HL-60 (cell line): ENCODE data around the gene DENND5A.

Source experiments
- DNase-seq, 2 experiments: peaks; one replicate each; pipeline ENCODE4 v3.0.0-alpha.2; 2010 to 2020; ENCODE audit warnings: low read depth in 1 of 2, low spot score in 1 of 2
- H3K27ac ChIP-seq: fragments of 250-450 bp; sonication (Bioruptor Pico); replicated peaks from 2 replicates; pipeline ENCODE4 v1.5.1; 2020; ENCODE audit warnings: mild to moderate bottlenecking, moderate library complexity
- H3K27me3 ChIP-seq: fragments of 250-450 bp; sonication (Bioruptor Pico); 2 replicates; pipeline ENCODE4 v1.5.1; 2021; ENCODE audit warnings: mild to moderate bottlenecking, moderate library complexity; ENCODE audit not compliant: insufficient read depth, poor library complexity, severe bottlenecking
- H3K4me3 ChIP-seq: replicated peaks from 2 replicates; pipeline ENCODE4 v1.5.1; 2011; ENCODE audit warnings: mild to moderate bottlenecking, control low read depth, low read length; ENCODE audit not compliant: insufficient read depth
- GABPA ChIP-seq: IDR thresholded peaks from 2 replicates; pipeline ENCODE4 v1.6.1; 2012; ENCODE audit warnings: low read depth
- POLR2AphosphoS5 ChIP-seq: IDR thresholded peaks from 2 replicates; pipeline ENCODE4 v1.6.1; 2012; ENCODE audit warnings: low read depth
- SPI1 ChIP-seq: IDR thresholded peaks from 2 replicates; pipeline ENCODE4 v1.6.1; 2012; ENCODE audit warnings: low read depth, mild to moderate bottlenecking, borderline replicate concordance
- TF ChIP-seq, protein P1 (sequence below): IDR thresholded peaks from one replicate; pipeline ENCODE4 v1.5.1; 2011; ENCODE audit warnings: low read length, control low read depth, inconsistent platforms; ENCODE audit not compliant: insufficient read depth
- TF ChIP-seq, protein P2 (sequence below): IDR thresholded peaks from 2 replicates; pipeline ENCODE4 v1.6.1; 2012; ENCODE audit warnings: low read depth; ENCODE audit not compliant: insufficient replicate concordance

Gene DENND5A

DNA sequence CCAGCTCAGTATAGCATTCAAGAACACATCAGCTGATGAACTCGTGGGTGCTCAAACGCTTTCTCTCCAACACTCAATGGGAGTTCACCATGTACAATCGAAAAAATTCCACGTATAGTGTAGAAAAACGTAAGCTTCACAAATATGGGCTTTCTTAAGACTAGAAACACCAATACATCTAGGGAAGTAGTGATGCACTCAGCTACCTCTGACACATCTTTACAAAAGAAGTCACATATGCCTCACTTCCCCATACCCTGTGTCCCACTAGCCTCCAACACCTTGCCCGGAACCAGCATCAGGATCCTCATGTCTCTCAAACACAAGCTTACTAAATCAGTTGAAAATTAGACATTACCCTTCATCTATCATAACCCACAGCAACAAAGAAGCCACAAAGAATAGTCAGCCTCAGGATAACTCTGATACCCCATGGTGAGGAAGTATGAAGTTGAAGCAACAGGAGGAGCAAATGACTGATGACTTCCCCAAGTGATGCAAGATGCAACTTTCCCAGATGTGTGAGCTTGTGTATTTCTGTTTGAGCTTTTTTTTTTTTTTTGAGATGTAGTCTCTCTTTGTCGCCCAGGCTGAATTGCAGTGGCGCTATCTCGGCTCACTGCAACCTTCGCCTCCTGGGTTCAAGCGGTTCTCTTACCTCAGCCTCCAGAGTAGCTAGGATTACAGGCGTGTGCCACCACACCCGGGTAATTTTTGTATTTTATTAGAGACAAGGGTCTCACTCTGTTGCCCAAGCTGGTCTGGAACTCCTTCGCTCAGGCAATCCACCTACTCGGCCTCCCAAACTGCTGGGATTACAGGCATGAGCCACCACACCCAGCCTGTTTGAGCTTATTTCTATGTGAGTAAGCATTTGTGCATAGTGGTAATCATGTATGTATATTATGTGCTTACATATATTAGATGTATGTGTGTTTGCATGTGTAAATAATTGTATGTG is 8.5 kb upstream of the DENND5A start:
- H3K4me3 ChIP-seq: no peak overlapping the region
- H3K27ac ChIP-seq: 0 out of 2 replicates have a peak overlapping the region, but pooled peaks have one; percentile 8
- DNase-seq: peak; percentile 85 to 91
- TF ChIP-seq SPI1: peak; percentile 86
- TF ChIP-seq, protein P1, sequence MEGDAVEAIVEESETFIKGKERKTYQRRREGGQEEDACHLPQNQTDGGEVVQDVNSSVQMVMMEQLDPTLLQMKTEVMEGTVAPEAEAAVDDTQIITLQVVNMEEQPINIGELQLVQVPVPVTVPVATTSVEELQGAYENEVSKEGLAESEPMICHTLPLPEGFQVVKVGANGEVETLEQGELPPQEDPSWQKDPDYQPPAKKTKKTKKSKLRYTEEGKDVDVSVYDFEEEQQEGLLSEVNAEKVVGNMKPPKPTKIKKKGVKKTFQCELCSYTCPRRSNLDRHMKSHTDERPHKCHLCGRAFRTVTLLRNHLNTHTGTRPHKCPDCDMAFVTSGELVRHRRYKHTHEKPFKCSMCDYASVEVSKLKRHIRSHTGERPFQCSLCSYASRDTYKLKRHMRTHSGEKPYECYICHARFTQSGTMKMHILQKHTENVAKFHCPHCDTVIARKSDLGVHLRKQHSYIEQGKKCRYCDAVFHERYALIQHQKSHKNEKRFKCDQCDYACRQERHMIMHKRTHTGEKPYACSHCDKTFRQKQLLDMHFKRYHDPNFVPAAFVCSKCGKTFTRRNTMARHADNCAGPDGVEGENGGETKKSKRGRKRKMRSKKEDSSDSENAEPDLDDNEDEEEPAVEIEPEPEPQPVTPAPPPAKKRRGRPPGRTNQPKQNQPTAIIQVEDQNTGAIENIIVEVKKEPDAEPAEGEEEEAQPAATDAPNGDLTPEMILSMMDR: no peak
- TF ChIP-seq POLR2AphosphoS5: peak; percentile 67
- no peaks in the 10 kb centered on the region for H3K27me3 ChIP-seq

DNA sequence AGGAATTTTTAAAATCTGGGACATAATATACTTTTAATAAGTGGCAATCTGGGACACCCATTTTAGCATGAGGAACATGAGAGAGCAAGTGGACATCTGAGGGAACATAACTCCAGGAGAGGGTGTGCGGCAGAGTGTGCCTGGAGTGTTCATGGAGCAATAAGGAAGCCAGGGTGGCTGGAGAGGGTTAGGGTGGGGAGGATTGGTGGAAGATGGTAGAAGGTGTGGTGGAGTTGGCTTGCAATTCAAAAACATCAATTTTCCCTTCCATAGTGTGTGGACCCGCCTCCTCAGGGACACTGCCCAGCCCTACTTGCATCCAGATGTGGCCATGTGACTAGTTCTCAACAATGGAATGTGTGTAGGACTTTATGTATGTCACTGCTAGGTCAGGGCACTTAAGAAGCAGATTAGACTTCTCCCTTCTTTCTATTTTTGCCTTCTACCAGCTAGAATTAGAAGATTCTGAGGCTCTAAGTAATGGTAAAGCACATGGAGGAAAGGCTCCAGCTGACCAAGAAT is 4.4 kb upstream of the DENND5A start:
- TF ChIP-seq, protein P1: no peak
- TF ChIP-seq, protein P2, sequence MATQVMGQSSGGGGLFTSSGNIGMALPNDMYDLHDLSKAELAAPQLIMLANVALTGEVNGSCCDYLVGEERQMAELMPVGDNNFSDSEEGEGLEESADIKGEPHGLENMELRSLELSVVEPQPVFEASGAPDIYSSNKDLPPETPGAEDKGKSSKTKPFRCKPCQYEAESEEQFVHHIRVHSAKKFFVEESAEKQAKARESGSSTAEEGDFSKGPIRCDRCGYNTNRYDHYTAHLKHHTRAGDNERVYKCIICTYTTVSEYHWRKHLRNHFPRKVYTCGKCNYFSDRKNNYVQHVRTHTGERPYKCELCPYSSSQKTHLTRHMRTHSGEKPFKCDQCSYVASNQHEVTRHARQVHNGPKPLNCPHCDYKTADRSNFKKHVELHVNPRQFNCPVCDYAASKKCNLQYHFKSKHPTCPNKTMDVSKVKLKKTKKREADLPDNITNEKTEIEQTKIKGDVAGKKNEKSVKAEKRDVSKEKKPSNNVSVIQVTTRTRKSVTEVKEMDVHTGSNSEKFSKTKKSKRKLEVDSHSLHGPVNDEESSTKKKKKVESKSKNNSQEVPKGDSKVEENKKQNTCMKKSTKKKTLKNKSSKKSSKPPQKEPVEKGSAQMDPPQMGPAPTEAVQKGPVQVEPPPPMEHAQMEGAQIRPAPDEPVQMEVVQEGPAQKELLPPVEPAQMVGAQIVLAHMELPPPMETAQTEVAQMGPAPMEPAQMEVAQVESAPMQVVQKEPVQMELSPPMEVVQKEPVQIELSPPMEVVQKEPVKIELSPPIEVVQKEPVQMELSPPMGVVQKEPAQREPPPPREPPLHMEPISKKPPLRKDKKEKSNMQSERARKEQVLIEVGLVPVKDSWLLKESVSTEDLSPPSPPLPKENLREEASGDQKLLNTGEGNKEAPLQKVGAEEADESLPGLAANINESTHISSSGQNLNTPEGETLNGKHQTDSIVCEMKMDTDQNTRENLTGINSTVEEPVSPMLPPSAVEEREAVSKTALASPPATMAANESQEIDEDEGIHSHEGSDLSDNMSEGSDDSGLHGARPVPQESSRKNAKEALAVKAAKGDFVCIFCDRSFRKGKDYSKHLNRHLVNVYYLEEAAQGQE: no peak
- TF ChIP-seq POLR2AphosphoS5: no peak
- TF ChIP-seq GABPA: no peak
- TF ChIP-seq SPI1: no peak
- no peak for DNase-seq
- Histone ChIP-seq H3K27me3 (no peaks in the 10 kb centered on the region), H3K4me3 (no peak overlapping the region), H3K27ac (no peak overlapping the region)

DNA sequence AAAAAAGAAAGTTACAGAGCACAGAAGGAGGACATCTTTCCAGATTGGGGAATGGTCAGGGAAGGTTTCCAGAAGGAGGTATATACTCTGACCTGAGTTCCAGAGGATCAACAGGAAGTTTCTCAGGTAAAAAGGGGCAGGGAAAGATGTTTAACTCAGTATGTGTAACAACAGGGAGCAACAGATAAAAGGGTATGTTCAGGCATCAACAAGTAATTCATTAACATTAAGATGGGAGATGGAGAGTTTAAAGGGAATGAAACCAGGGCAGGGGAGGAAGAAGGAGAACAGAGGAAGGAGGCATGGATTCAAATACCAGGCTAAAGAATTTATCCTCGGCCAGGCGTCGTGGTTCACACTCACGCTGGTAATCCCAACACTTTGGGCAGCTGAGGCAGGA is 2.5 kb upstream of the DENND5A start:
- Histone ChIP-seq H3K27me3 (no peaks in the 10 kb centered on the region), H3K4me3 (no peak overlapping the region), H3K27ac (no peak overlapping the region)
- no peak for DNase-seq
- no peak for TF ChIP-seq SPI1
- TF ChIP-seq, protein P1: no peak

DNA sequence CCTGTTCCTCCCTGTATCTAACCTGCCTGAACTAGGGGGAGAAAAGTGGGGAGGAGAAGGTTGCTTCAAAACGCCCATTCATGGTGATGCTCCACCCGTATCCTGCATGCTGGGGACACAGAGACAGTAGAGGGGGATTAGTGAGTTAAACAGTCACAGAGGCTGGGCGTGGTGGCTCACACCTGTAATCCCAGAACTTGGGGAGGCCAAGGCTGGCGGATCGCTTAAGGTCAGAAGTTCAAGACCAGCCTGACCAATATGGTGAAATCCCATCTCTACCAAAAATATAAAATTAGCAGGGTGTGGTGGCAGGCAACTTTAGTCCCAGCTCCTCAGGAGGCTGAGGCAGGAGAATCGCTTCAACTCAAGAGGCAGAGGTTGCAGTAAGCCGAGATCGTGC is 1.8 kb upstream of the DENND5A start:
- TF ChIP-seq, protein P2: no peak
- no peak for TF ChIP-seq POLR2AphosphoS5
- no peak for TF ChIP-seq SPI1
- TF ChIP-seq, protein P1: no peak
- H3K27me3 ChIP-seq: no peaks in the 10 kb centered on the region
- DNase-seq: no peak
- no peak overlapping the region for H3K4me3 ChIP-seq
- H3K27ac ChIP-seq: no peak overlapping the region
